H1 (cell line): ENCODE results near the gene HMGCS2. TPM values are rescaled to one million over a fixed set of nuclear protein-coding genes. Genes with fewer than 3 reads are reported as not detected.

Source experiments
- BACH1 ChIP-seq: IDR thresholded peaks from 2 replicates; pipeline ENCODE4 v1.6.1; 2012; ENCODE audit warnings: low read length, improper control_type of control experiment
- BCL11A ChIP-seq, 2 experiments: IDR thresholded peaks; one replicate each; pipeline ENCODE4 v1.6.1; 2011; ENCODE audit warnings: low read depth in 2 of 2, low read length in 2 of 2, mild to moderate bottlenecking in 2 of 2
- CBX8 ChIP-seq: fragments of 300-800, 300-1000 bp; sonication (generic); IDR thresholded peaks from 2 replicates; pipeline ENCODE4 v1.7.1; 2016; ENCODE audit warnings: low read depth, low read length, borderline replicate concordance
- CHD7 ChIP-seq: fragments of 300-600 bp; sonication (generic); IDR thresholded peaks from 2 replicates; pipeline ENCODE4 v1.7.1; 2012; ENCODE audit warnings: low read length, moderate library complexity, mild to moderate bottlenecking, inconsistent platforms; ENCODE audit not compliant: insufficient replicate concordance
- CREB1 ChIP-seq: IDR thresholded peaks from 2 replicates; pipeline ENCODE4 v1.6.1; 2012; ENCODE audit warnings: inconsistent platforms
- HDAC6 ChIP-seq: IDR thresholded peaks from one replicate; pipeline ENCODE4 v1.7.1; 2012; ENCODE audit warnings: low read depth, mild to moderate bottlenecking, inconsistent platforms, low read length, moderate library complexity
- RNF2 ChIP-seq: fragments of 200-900, 300-1000 bp; sonication (generic); IDR thresholded peaks from 2 replicates; pipeline ENCODE4 v1.7.1; 2016; ENCODE audit warnings: borderline replicate concordance, low read depth, mild to moderate bottlenecking, antibody characterized with exemption, low read length; ENCODE audit not compliant: poor library complexity, severe bottlenecking; ENCODE audit errors: missing control alignments
- SIN3A ChIP-seq, 2 experiments: IDR thresholded peaks in 1 of 2; conservative IDR thresholded peaks in 1 of 2; 2 replicates each; pipeline ENCODE4 v1.6.1; 2011 to 2012; ENCODE audit warnings: low read length in 2 of 2, improper control_type of control experiment in 1 of 2, low read depth in 1 of 2, mild to moderate bottlenecking in 1 of 2
- SP2 ChIP-seq: IDR thresholded peaks from 2 replicates; pipeline ENCODE4 v1.6.1; 2012; ENCODE audit warnings: mild to moderate bottlenecking, low read length, inconsistent platforms
- polyA plus RNA-seq, 7 experiments: library from polyadenylated mRNA; depleted of rRNA in 3 of 7; stranded (reverse) in 5 of 7; unstranded in 2 of 7; fragments of >200 nt in 5 of 7; fragments of 200-250 nt in 2 of 7; gene quantifications; 1 replicate in 5 of 7; 2 replicates in 1 of 7; 4 replicates in 1 of 7; pipeline versions ENCODE4 v1.2.1 to v1.2.3, GENCODE V29; 2011 to 2013; ENCODE audit warnings: missing spikeins in 2 of 7, mixed read lengths in 2 of 7
- total RNA-seq: library from RNA; stranded (reverse); fragmentation: NEBNext Ultra II Directional; extraction: Animal tissue kit (Norgen Biotek cat#: 25700); gene quantifications from 2 replicates; pipeline ENCODE4 v1.2.1, GENCODE V29; 2021

The HMGCS2 gene
- total and polyA plus RNA-seq, 2 of the 8 experiments (the other 6 are each of a cell fraction or from before 2014, with no cell fraction given) = not detected

- TF ChIP-seq BACH1 = no peak
- TF ChIP-seq CREB1 = no peak
- TF ChIP-seq SP2 = no peak
- no peak for TF ChIP-seq CHD7
- no peak for TF ChIP-seq BCL11A (IDR thresholded peaks at IDR 0.05; ENCODE audit: low read depth in 2 of 2, low read length in 2 of 2)
- no peak for TF ChIP-seq HDAC6
- TF ChIP-seq CBX8 = no peak
- no peak for TF ChIP-seq SIN3A (conservative IDR thresholded peaks at IDR 0.05 in 1 of 2, IDR thresholded peaks at IDR 0.05 in 1 of 2; ENCODE audit: low read depth in 1 of 2, low read length in 2 of 2)
- no peak for TF ChIP-seq RNF2
These were observed 27.6 kb downstream of the HMGCS2 start (continued) for GRCh38 chr1:119740896-119741780.
